Esophagus squamous epithelium (tissue), 4 donors: ENCODE data around the gene CEP44.

Experiments
- POLR2A ChIP-seq, 4 donors: fragments of 450-650 bp; IDR thresholded peaks; one replicate each; pipeline ENCODE4 v1.6.1; 2017; ENCODE audit warnings: antibody characterized with exemption in 4 of 4, mild to moderate bottlenecking in 4 of 4, moderate library complexity in 3 of 4
- TF ChIP-seq, protein P1 (sequence below), 6 experiments: fragments of 450-650 bp in 4 of 6; fragments of 200-600 bp in 2 of 6; sonication (generic) in 2 of 6; IDR thresholded peaks; one replicate each; pipeline ENCODE4 v1.5.1; 2016 to 2019; ENCODE audit warnings: antibody characterized with exemption in 6 of 6, mild to moderate bottlenecking in 4 of 6, moderate library complexity in 4 of 6

DNA sequence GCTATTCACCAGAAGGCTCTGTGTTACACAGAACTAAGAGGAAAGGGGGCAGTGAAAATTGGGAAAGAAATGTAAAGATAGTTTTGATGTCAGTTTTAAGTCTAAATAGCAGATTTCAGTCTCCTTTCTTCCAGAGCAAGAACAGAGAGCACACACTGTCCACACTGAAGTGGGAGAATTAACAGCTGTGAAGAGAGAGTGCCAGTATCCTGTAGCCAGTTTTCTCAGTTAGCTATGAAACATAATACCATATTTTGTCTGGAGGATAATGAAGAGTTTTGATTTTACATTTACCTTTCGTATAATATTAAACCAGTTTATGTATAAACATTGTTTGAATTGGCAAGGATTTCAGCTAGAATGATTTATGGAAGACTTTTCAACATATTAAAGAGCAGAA is 35.3 kb upstream of the CEP44 start:
- TF ChIP-seq, protein P1, sequence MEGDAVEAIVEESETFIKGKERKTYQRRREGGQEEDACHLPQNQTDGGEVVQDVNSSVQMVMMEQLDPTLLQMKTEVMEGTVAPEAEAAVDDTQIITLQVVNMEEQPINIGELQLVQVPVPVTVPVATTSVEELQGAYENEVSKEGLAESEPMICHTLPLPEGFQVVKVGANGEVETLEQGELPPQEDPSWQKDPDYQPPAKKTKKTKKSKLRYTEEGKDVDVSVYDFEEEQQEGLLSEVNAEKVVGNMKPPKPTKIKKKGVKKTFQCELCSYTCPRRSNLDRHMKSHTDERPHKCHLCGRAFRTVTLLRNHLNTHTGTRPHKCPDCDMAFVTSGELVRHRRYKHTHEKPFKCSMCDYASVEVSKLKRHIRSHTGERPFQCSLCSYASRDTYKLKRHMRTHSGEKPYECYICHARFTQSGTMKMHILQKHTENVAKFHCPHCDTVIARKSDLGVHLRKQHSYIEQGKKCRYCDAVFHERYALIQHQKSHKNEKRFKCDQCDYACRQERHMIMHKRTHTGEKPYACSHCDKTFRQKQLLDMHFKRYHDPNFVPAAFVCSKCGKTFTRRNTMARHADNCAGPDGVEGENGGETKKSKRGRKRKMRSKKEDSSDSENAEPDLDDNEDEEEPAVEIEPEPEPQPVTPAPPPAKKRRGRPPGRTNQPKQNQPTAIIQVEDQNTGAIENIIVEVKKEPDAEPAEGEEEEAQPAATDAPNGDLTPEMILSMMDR (IDR thresholded peaks at IDR 0.05) = no peak
- TF ChIP-seq POLR2A (IDR thresholded peaks at IDR 0.05) = no peak
